ENCODE data around the gene TREX2.

The TREX2 gene
- total RNA-seq, result 1.2 to 6.4 (median 3.2) reads per million in 3 experiments

GRCh38 chrX:153445856-153446635 lies at the start of gene TREX2:
Gene TREX2, minus strand, starts transcription at chrX:153446056. Its CDS starts 626 bp downstream, at chrX:153445430.
- no peak for DNase-seq

GRCh38 chrX:153495362-153495751 lies 49.5 kb upstream of the TREX2 start:
- DNase-seq, result no peak

- DNase-seq, result no peak
These were observed 48.9 kb upstream of the TREX2 start, which contains the start of gene BGN for GRCh38 chrX:153494541-153495361. Gene BGN, plus strand, starts transcription at chrX:153494980. Its CDS starts 9,652 bp downstream, at chrX:153504632.

GRCh38 chrX:153494061-153494460 lies 48.2 kb upstream of the TREX2 start:
- DNase-seq, result no peak

GRCh38 chrX:153493085-153493484 lies 47.2 kb upstream of the TREX2 start:
- DNase-seq, result no peak

GRCh38 chrX:153492543-153492942 lies 46.7 kb upstream of the TREX2 start:
- no peak for DNase-seq

- no peak for DNase-seq
These were observed 46.1 kb upstream of the TREX2 start for GRCh38 chrX:153491918-153492317.

- no peak for DNase-seq
These were observed 45.6 kb upstream of the TREX2 start for GRCh38 chrX:153491351-153491914.

GRCh38 chrX:153490217-153490930 lies 44.5 kb upstream of the TREX2 start:
- DNase-seq, result no peak

- no peak for DNase-seq
These were observed 42.5 kb upstream of the TREX2 start for GRCh38 chrX:153488231-153488914.

GRCh38 chrX:153487590-153488071 lies 41.8 kb upstream of the TREX2 start:
- no peak for DNase-seq

- DNase-seq, result no peak
These were observed 40.3 kb upstream of the TREX2 start for GRCh38 chrX:153486171-153486570.

- no peak for DNase-seq
These were observed 39.7 kb upstream of the TREX2 start for GRCh38 chrX:153485396-153486080.

GRCh38 chrX:153482376-153483015 lies 36.6 kb upstream of the TREX2 start:
- no peak for DNase-seq

GRCh38 chrX:153481043-153481442 lies 35.2 kb upstream of the TREX2 start:
- DNase-seq, result no peak

- DNase-seq, result no peak
These were observed 32.9 kb upstream of the TREX2 start for GRCh38 chrX:153478746-153479145.

GRCh38 chrX:153477901-153478300 lies 32.0 kb upstream of the TREX2 start:
- no peak for DNase-seq

GRCh38 chrX:153477364-153477857 lies 31.6 kb upstream of the TREX2 start:
- DNase-seq, result no peak

- no peak for DNase-seq
These were observed 31.0 kb upstream of the TREX2 start for GRCh38 chrX:153476666-153477363.

- no peak for DNase-seq
These were observed 30.0 kb upstream of the TREX2 start for GRCh38 chrX:153475751-153476281.

Data from central memory CD4-positive, alpha-beta T cell (primary cell).